Heart left ventricle (tissue), 13 donors: ENCODE measurements around the gene PPARG.

Experiments
- CTCF ChIP-seq, 12 donors: fragments of 200-600 bp; sonication (generic) in 4 of 12; IDR thresholded peaks; one replicate each; pipeline versions ENCODE4 v1.5.0 to v1.8.0; 2018 to 2022; ENCODE audit warnings: antibody characterized with exemption in 12 of 12, mild to moderate bottlenecking in 5 of 12
- POLR2A ChIP-seq, 2 donors: fragments of 450-650 bp; IDR thresholded peaks; one replicate each; pipeline ENCODE4 v1.6.1; 2017; ENCODE audit warnings: antibody characterized with exemption in 2 of 2, mild to moderate bottlenecking in 2 of 2, moderate library complexity in 2 of 2
- donor health status: ischemic (EF 13 %, LVEDD 7.1; RV severe dilation, severe dysfunction).
- donor health status: DM: no; HTN: yes; CAD: no.
- donor health status: DM: no; HTN: no; CAD: no.
- donor health status: ischemic (EF 25% LVEDD 6.9; RV normal size, moderate dysfunction).
- donor health status: ischemic (EF 25% LVEDD 5.7; RV mildly dilated, moderate dysfunction).
- donor health status: ischemic (EF 35%, LVEDD 5.7; RV mildly dilated, moderate dysfunction).
- donor health status: nonischemic (EF 11% LVEDD 7.7; RV severe dilation, severe dysfunction).
- donor health status: DM: yes; HTN: yes; CAD: no.
- donor health status: PGD.
- donor health status: ischemic (EF 29% LVEDD 5.4; RV normal size, mild dysfunction).
- donor health status: nonischemic (EF 23%, LVEDD 6.1; RV moderate dilation, normal function).

- TF ChIP-seq CTCF (IDR thresholded peaks at IDR 0.05) (no peak), POLR2A (IDR thresholded peaks at IDR 0.05) (no peak)
Observed at GRCh38 chr3:12356175-12356574, 67.3 kb downstream of the PPARG start.
